GM23338 (cell line): ENCODE data around the gene BRSK1. TPM values are rescaled to one million over a fixed set of nuclear protein-coding genes. Genes with fewer than 3 reads are reported as not detected.

Experiments
- ATAC-seq: fragments of 200-7000 bp; cut with Tn5 transposase; 3 replicates; pipeline ENCODE4 v1.9.1; 2020
- DNase-seq: peaks from one replicate; pipeline ENCODE4 v3.0.0-alpha.2; 2015; ENCODE audit warnings: low spot score
- H2AFZ ChIP-seq: fragments of 200-600 bp; sonication (generic); 2 replicates; pipeline ENCODE4 v1.8.0; 2016; ENCODE audit warnings: antibody characterized with exemption, mild to moderate bottlenecking, moderate library complexity
- H3F3A ChIP-seq: fragments of 200-600 bp; sonication (generic); replicated peaks from 2 replicates; pipeline ENCODE4 v1.8.0; 2017; ENCODE audit warnings: antibody characterized with exemption, mixed run types, low read depth
- H3K27ac ChIP-seq: fragments of 200-600 bp; sonication (generic); 2 replicates; pipeline ENCODE4 v1.6.1; 2016; ENCODE audit warnings: low read depth
- H3K27me3 ChIP-seq: fragments of 200-600 bp; sonication (generic); 2 replicates; pipeline ENCODE4 v1.8.0; 2016; ENCODE audit warnings: mild to moderate bottlenecking, mixed run types, moderate library complexity; ENCODE audit not compliant: insufficient read depth
- H3K36me3 ChIP-seq: fragments of 200-600 bp; sonication (generic); 2 replicates; pipeline ENCODE4 v1.8.0; 2016; ENCODE audit warnings: mild to moderate bottlenecking; ENCODE audit not compliant: insufficient read depth
- H3K4me1 ChIP-seq: fragments of 200-600 bp; sonication (generic); 2 replicates; pipeline ENCODE4 v1.8.0; 2016; ENCODE audit warnings: mild to moderate bottlenecking, moderate library complexity; ENCODE audit not compliant: insufficient read depth
- H3K4me2 ChIP-seq: fragments of 200-600 bp; sonication (generic); 2 replicates; pipeline ENCODE4 v1.7.1; 2017; ENCODE audit warnings: mixed run types
- H3K4me3 ChIP-seq: fragments of 200-600 bp; sonication (generic); 2 replicates; pipeline ENCODE4 v1.6.1; 2016; ENCODE audit warnings: mixed run types
- H3K79me2 ChIP-seq: fragments of 200-600 bp; sonication (generic); replicated peaks from 2 replicates; pipeline ENCODE4 v1.8.0; 2017; ENCODE audit warnings: mild to moderate bottlenecking; ENCODE audit not compliant: insufficient read depth
- H3K9me2 ChIP-seq: fragments of 200-600 bp; sonication (generic); 2 replicates; pipeline ENCODE4 v1.8.0; 2017; ENCODE audit not compliant: insufficient read depth
- H4K20me1 ChIP-seq: fragments of 200-600 bp; sonication (generic); replicated peaks from 2 replicates; pipeline ENCODE4 v1.8.0; 2017; ENCODE audit warnings: mild to moderate bottlenecking; ENCODE audit not compliant: insufficient read depth
- H3K27ac Mint-ChIP-seq: 2 replicates; pipeline ENCODE4 v1.8.0; 2020; ENCODE audit warnings: inconsistent platforms, mild to moderate bottlenecking, moderate library complexity, mixed read lengths
- H3K27me3 Mint-ChIP-seq: 3 replicates; pipeline ENCODE4 v1.8.0; 2022; ENCODE audit warnings: low read depth, mild to moderate bottlenecking, moderate library complexity, mixed read lengths, inconsistent platforms; ENCODE audit not compliant: insufficient read depth, poor library complexity
- H3K36me3 Mint-ChIP-seq: 3 replicates; pipeline ENCODE4 v1.8.0; 2021; ENCODE audit warnings: low read depth, mild to moderate bottlenecking, inconsistent platforms, moderate library complexity, mixed read lengths
- H3K4me1 Mint-ChIP-seq: 3 replicates; pipeline ENCODE4 v1.8.0; 2020; ENCODE audit warnings: mild to moderate bottlenecking, inconsistent platforms, mixed read lengths
- H3K4me3 Mint-ChIP-seq: 3 replicates; pipeline ENCODE4 v1.8.0; 2021; ENCODE audit warnings: moderate library complexity, mild to moderate bottlenecking, inconsistent platforms, mixed read lengths
- H3K9me3 Mint-ChIP-seq: 3 replicates; pipeline ENCODE4 v1.8.0; 2020; ENCODE audit warnings: moderate library complexity, mild to moderate bottlenecking, inconsistent platforms, mixed read lengths
- CREB1 ChIP-seq: fragments of 250-450 bp; sonication (Bioruptor Pico); IDR thresholded peaks from 2 replicates; pipeline ENCODE4 v1.5.0; 2020; ENCODE audit warnings: low read depth, mild to moderate bottlenecking, moderate library complexity
- ETS1 ChIP-seq: IDR thresholded peaks from 2 replicates; pipeline ENCODE4 v1.6.1; 2016; ENCODE audit warnings: antibody characterized with exemption
- EZH2phosphoT487 ChIP-seq: fragments of 200-600 bp; sonication (generic); IDR thresholded peaks from one replicate; pipeline ENCODE4 v1.8.1; 2018; ENCODE audit warnings: antibody characterized with exemption; ENCODE audit not compliant: unreplicated experiment
- POLR2AphosphoS5 ChIP-seq: IDR thresholded peaks from 2 replicates; pipeline ENCODE4 v1.6.1; 2016; ENCODE audit warnings: antibody characterized with exemption, low read depth
- REST ChIP-seq: IDR thresholded peaks from one replicate; pipeline ENCODE4 v1.6.1; 2018; ENCODE audit warnings: antibody characterized with exemption; ENCODE audit not compliant: unreplicated experiment
- ZNF462 ChIP-seq: fragments of 250-450 bp; sonication (Bioruptor Pico); IDR thresholded peaks from 2 replicates; pipeline ENCODE4 v1.5.0; 2020; ENCODE audit warnings: mild to moderate bottlenecking, moderate library complexity
- polyA plus RNA-seq: library from polyadenylated mRNA; unstranded; fragments of >200 nt; fragmentation: Nextera tagmentation; extraction: Ambion mirVana; gene quantifications from 2 replicates; pipeline ENCODE4 v1.2.1, GENCODE V29; 2016
- total RNA-seq: library from RNA; depleted of rRNA; stranded (reverse); fragments of >200 nt; shearing (Covaris generic); gene quantifications from 2 replicates; pipeline ENCODE4 v1.2.3, GENCODE V29; 2014

BRSK1 gene
- total and polyA plus RNA-seq, 2 experiments from 2014 or later, result 2.3 to 17.2 TPM

GRCh38 chr19:55345818-55346724, 62.3 kb downstream of the BRSK1 start:
- Histone ChIP-seq H3K4me3 (no peak overlapping the region), H3K9me2 (no peaks in the 10 kb centered on the region), H3K79me2 (no peaks in the 10 kb centered on the region), H3K4me1 (peaks cover 43% of the 10 kb centered on the region), H2AFZ (no peak overlapping the region), H4K20me1 (0 out of 2 replicates have a peak, but pooled peaks cover 3% of the 10 kb centered on the region), H3K27ac (no peak overlapping the region), H3F3A (peaks cover 17% of the 10 kb centered on the region), H3K4me2 (no peak overlapping the region), H3K27me3 (peaks cover 3% of the 10 kb centered on the region; the same call in 1 of the 2 replicates), H3K36me3 (no peaks in the 10 kb centered on the region; the same call in 1 of the 2 replicates)
- H3K9me3 Mint-ChIP-seq, result no peaks in the 10 kb centered on the region
- DNase-seq (no peak), ATAC-seq (no peak)
- peaks cover 25% of the 10 kb centered on the region for H3K27me3 Mint-ChIP-seq
- peaks cover 39% of the 10 kb centered on the region for H3K36me3 Mint-ChIP-seq
- peak overlapping the region; percentile 48; the same call in 1 of the 2 replicates for H3K27ac Mint-ChIP-seq
- peaks cover 46% of the 10 kb centered on the region for H3K4me1 Mint-ChIP-seq
- TF ChIP-seq ETS1 (no peak), REST (no peak), EZH2phosphoT487 (no peak), POLR2AphosphoS5 (no peak), CREB1 (CRISPR knock-in tag) (no peak)
- no peak overlapping the region for H3K4me3 Mint-ChIP-seq

- Histone ChIP-seq H3K36me3 (no peaks in the 10 kb centered on the region; the same call in 1 of the 2 replicates), H2AFZ (no peak overlapping the region), H3K4me3 (no peak overlapping the region), H3F3A (peaks cover 17% of the 10 kb centered on the region), H4K20me1 (no peaks in the 10 kb centered on the region), H3K27me3 (peaks cover 11% of the 10 kb centered on the region), H3K4me1 (peaks cover 38% of the 10 kb centered on the region), H3K79me2 (no peaks in the 10 kb centered on the region), H3K9me2 (no peaks in the 10 kb centered on the region), H3K4me2 (no peak overlapping the region), H3K27ac (no peak overlapping the region)
- ATAC-seq (no peak), DNase-seq (no peak)
- Mint-ChIP-seq H3K36me3 (peaks cover 33% of the 10 kb centered on the region), H3K27ac (no peak overlapping the region), H3K9me3 (no peaks in the 10 kb centered on the region), H3K27me3 (peaks cover 33% of the 10 kb centered on the region), H3K4me3 (no peak overlapping the region), H3K4me1 (peaks cover 47% of the 10 kb centered on the region)
- no peak for TF ChIP-seq EZH2phosphoT487
- TF ChIP-seq ETS1, result no peak
- TF ChIP-seq ZNF462, result no peak
Observed at GRCh38 chr19:55346725-55347441, 63.1 kb downstream of the BRSK1 start.
